ENCODE results near the gene VRTN.

DNA sequence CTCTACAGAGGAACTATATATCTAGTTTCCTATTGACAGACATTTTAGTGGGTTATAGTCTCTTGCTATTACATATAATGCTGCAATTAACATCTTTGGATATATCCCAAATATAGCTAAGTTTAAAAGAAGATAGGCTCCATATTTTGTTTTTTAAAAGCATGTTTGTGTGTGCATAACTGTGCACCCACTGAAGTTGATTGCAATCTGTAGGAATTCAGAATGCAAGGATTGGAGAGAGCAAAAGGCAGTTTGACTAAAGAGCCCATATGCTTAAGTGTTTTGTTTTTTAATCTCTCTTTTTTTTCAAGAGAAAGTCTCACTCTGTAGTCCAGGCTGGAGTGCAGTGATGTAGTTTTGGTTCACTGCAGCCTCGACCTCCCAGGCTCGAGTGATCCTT is 36.1 kb upstream of the VRTN start:
- no peak for TF ChIP-seq CTCF (IDR thresholded peaks at IDR 0.05)
- TF ChIP-seq POLR2AphosphoS5 (IDR thresholded peaks at IDR 0.05) = no peak

All from esophagus muscularis mucosa (tissue), 3 donors.